ENCODE data around the gene TRA2A.

The TRA2A gene

GRCh38 chr7:23469150-23469960, 62.4 kb downstream of the TRA2A start:
- no peak for DNase-seq

- DNase-seq, result no peak
These were observed 63.1 kb downstream of the TRA2A start for GRCh38 chr7:23468526-23469149.

- no peak for DNase-seq
These were observed 63.8 kb downstream of the TRA2A start for GRCh38 chr7:23467806-23468525.

- DNase-seq, result no peak
These were observed 64.4 kb downstream of the TRA2A start for GRCh38 chr7:23467291-23467805.

- DNase-seq, result no peak
These were observed 68.9 kb downstream of the TRA2A start for GRCh38 chr7:23462846-23463245.

GRCh38 chr7:23458044-23458443, 73.7 kb downstream of the TRA2A start:
- DNase-seq, result no peak

GRCh38 chr7:23456093-23456492, 75.7 kb downstream of the TRA2A start:
- no peak for DNase-seq

- DNase-seq, result no peak
These were observed 76.8 kb downstream of the TRA2A start for GRCh38 chr7:23454881-23455526.
